T-helper 2 cell treated with Interferon-gamma antibody and Interleukin-4, amounts not matched to agents 5 μg/mL and 100 μg/mL, for 36 hours (primary cell): ENCODE results near the gene DYRK1A.

Experiments used
- DNase-seq: peaks from one replicate; pipeline ENCODE4 v3.0.0; 2021; ENCODE audit warnings: low spot score
- H3K27ac Mint-ChIP-seq: one replicate; pipeline ENCODE4 v1.8.0; 2021; ENCODE audit warnings: mild to moderate bottlenecking, mixed read lengths
- H3K27me3 Mint-ChIP-seq: one replicate; pipeline ENCODE4 v1.8.0; 2021; ENCODE audit warnings: low read depth, mixed read lengths
- H3K36me3 Mint-ChIP-seq: one replicate; pipeline ENCODE4 v1.8.0; 2021; ENCODE audit warnings: low read depth, mixed read lengths
- H3K4me1 Mint-ChIP-seq: one replicate; pipeline ENCODE4 v1.8.0; 2021; ENCODE audit warnings: low read depth, mixed read lengths
- H3K4me3 Mint-ChIP-seq: one replicate; pipeline ENCODE4 v1.8.0; 2022; ENCODE audit warnings: mild to moderate bottlenecking, moderate library complexity, mixed read lengths
- H3K9me3 Mint-ChIP-seq: one replicate; pipeline ENCODE4 v1.8.0; 2021; ENCODE audit warnings: mixed read lengths

DYRK1A gene

DNA sequence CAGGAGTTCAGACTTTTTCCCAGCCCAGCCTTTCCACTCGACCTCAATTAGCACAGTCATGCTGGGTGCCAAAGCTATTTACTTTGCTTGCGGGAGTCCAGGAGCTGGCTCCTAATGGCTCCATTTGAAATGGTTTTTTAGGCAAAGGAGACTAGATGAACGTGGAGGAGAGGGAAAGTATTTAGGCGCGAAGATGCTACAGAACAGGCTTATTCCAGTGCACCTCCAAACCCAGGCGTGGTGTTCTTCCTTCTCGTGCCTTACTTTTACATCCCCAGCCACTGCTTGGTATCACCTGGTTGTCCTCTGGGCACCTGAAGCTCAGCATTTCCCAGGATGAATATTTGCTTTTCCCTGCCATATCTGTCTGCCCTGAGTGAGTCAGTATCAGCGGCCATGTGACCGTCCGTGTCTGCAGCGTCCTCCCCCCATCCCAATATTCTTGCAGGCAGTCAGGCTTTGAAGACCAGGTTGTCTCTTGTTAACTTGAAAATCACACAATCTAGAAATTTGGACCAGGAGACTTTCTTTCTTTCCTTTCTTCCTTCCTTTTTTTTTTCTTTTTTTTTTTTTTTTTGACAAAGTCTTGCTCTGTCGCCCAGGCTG lies 198.5 kb downstream of the DYRK1A start:
- no peaks in the 10 kb centered on the region for H3K36me3 Mint-ChIP-seq
- DNase-seq: no peak
- H3K4me1 Mint-ChIP-seq: peaks cover 11% of the 10 kb centered on the region

DNA sequence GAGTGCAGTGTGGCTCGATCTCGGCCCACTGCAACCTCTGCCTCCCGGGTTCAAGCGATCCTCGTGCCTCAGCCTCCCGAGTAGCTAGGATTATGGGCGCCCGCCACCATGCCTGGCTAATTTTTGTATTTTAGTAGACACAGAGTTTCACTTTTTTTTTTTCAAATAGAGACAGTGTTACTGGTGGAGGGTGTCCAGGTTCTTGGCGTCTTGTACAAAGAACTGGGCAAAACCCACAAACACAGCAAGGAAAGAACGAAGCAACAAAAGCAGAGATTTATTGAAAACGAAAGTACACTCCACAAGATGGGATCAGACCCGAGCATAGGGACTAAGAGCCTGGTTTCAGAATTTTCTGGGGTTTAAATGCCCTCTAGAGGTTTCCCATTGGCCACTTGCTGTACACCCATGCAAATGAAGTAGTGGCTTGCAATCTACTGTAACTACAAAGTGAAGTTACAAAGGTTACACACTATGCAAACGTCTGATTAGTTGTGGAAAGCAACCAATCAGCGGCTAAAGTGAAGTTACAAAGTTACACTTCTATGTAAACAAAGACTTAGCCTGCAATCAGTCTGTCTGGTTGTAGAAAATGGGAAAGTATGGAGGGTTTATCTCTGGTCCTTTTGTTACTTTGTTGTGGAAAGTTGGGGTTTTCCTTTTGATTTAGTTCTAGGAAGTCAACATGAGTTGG lies 199.1 kb downstream of the DYRK1A start:
- no peak for DNase-seq
- peak overlapping the region; percentile 4 for H3K4me3 Mint-ChIP-seq
- H3K36me3 Mint-ChIP-seq: no peaks in the 10 kb centered on the region

More for the DNA sequence above, 198.5 kb downstream of the DYRK1A start:
- no peaks in the 10 kb centered on the region for H3K9me3 Mint-ChIP-seq
- peaks cover 5% of the 10 kb centered on the region for H3K27me3 Mint-ChIP-seq
- peak overlapping the region; percentile 100 for H3K27ac Mint-ChIP-seq
- peak overlapping the region; percentile 91 for H3K4me3 Mint-ChIP-seq

DNA sequence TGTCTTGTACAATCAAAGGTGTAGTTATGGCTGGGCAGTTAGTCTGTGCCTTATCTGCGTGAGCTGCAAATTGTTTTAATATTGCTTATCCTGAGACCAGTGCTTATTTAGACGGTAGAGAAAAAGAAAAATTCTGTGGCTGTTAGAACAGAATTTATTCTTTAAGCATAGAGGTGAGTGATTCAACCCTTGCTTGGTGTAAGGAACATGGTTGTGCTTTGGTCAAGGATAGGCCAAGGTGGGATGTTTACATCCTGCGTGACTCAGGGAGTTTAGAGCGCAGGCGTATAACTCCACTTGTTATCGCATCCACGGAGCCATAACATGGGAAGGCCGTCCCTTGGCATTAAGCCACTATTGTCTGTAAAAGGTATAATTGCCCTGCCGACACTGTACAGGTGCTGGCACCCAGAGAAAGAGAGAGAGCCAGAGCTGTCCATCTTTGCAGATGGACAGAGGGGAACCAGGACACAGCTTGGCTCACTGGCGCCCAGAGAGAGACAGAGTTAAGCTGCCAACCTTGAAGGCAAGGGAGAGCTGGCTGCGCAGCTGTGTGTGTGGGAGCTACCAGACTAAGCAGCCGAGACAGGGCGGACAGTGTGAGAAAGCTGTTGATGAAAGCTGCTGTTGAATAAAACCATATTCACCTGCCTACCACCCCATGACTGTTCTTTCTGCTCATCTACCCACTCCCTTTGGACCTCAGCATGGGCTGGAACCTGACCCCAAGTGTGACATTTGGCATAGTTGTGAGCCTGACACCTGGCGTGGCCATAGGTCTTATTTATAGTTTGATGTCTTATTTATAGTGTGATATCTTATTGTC lies 200.4 kb downstream of the DYRK1A start:
- Mint-ChIP-seq H3K9me3 (no peaks in the 10 kb centered on the region), H3K27ac (no peak overlapping the region), H3K4me3 (no peak overlapping the region), H3K4me1 (peaks cover 11% of the 10 kb centered on the region), H3K27me3 (peaks cover 13% of the 10 kb centered on the region), H3K36me3 (no peaks in the 10 kb centered on the region)
- DNase-seq: no peak

More for the DNA sequence above, 199.1 kb downstream of the DYRK1A start:
- Mint-ChIP-seq H3K27ac (peak overlapping the region; percentile 60), H3K4me1 (peaks cover 11% of the 10 kb centered on the region), H3K27me3 (peaks cover 8% of the 10 kb centered on the region), H3K9me3 (no peaks in the 10 kb centered on the region)

DNA sequence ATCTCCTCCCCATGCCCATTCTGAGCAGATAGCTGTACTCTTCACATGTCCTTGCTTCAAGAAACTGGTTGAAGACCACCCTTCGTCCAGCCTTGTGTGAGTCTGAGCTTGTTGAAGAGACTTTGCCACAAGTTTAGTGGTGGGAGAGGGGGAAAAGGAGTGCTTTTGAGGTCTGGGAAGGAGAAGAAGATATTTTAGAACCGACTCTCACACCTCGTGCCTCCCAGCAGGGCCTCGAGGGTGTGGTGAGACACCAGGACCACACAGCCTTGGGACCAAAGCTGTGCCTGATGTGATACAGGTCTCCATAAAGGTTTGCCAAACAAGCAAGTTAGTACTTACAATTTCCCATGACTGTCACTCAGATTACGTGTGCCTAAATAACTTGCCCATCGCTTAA lies 201.8 kb downstream of the DYRK1A start:
- DNase-seq: no peak
- Mint-ChIP-seq H3K36me3 (no peaks in the 10 kb centered on the region), H3K9me3 (no peaks in the 10 kb centered on the region), H3K4me1 (peaks cover 9% of the 10 kb centered on the region), H3K4me3 (no peak overlapping the region), H3K27me3 (peaks cover 15% of the 10 kb centered on the region), H3K27ac (no peak overlapping the region)

DNA sequence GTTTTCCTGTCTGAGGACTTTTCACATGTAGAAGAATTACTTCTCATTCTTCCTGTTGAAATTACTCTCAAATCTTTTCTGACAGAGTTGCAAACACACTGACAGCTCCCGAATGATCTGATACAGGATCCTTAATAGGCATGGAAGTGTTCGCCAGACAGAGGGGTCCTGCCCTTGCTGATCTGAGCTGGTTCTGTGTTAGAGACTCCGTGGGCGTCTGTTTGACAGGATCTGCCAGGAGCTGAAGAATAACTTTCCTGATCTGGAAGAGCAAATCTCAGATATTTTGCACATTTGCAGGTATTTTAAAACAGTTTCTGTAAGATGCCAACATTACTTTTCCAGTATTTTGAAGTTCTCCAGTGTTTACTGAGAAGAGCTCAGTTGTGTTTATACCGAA lies 202.3 kb downstream of the DYRK1A start:
- Mint-ChIP-seq H3K4me1 (peaks cover 9% of the 10 kb centered on the region), H3K9me3 (no peaks in the 10 kb centered on the region), H3K36me3 (no peaks in the 10 kb centered on the region), H3K4me3 (no peak overlapping the region), H3K27ac (no peak overlapping the region), H3K27me3 (peaks cover 15% of the 10 kb centered on the region)
- DNase-seq: no peak

DNA sequence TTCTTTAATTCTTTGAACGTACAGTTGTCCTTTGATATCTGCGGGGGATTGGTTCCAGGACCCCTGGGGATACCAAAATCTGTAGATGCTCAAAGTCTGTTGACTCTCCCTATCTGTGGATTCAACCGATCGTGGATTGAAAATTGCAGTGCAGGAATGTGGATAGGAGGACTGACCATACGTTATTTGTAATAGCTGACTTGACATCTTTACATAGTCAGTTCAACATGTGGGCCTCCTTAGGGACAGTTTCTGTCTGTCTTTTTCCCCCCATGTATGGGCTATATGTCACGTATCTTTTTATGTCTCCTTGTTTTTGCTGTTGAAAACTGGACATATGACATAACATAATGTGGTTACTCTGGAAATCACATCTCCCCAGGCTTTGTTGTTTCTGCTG lies 204.9 kb downstream of the DYRK1A start:
- H3K4me1 Mint-ChIP-seq: no peaks in the 10 kb centered on the region
- H3K27me3 Mint-ChIP-seq: peaks cover 15% of the 10 kb centered on the region
- H3K4me3 Mint-ChIP-seq: no peak overlapping the region
- H3K36me3 Mint-ChIP-seq: no peaks in the 10 kb centered on the region
- no peak for DNase-seq
- no peak overlapping the region for H3K27ac Mint-ChIP-seq
- no peaks in the 10 kb centered on the region for H3K9me3 Mint-ChIP-seq

DNA sequence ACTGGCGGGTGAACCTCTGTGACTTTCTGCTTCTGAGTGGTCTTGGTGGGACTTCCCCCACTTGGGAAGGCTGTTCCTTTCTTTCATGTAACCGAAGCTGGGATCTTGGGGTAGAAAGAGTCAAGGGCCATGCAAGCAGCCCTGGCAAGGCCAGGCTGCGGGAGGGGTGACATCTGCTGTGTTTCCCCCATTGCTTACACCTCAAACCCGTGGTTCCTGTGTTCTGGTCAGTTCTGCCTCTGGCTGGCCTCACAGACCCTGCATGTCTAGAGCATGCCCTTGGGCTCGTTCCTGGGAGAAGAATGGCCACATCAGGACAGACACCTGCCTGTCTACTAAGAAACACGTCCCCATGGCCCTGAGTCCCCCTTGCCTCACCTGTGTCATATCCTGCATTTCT lies 207.7 kb downstream of the DYRK1A start:
- Mint-ChIP-seq H3K27me3 (peaks cover 17% of the 10 kb centered on the region), H3K36me3 (peaks cover 2% of the 10 kb centered on the region), H3K9me3 (peaks cover 14% of the 10 kb centered on the region), H3K4me3 (no peak overlapping the region), H3K27ac (no peak overlapping the region), H3K4me1 (no peaks in the 10 kb centered on the region)
- no peak for DNase-seq

DNA sequence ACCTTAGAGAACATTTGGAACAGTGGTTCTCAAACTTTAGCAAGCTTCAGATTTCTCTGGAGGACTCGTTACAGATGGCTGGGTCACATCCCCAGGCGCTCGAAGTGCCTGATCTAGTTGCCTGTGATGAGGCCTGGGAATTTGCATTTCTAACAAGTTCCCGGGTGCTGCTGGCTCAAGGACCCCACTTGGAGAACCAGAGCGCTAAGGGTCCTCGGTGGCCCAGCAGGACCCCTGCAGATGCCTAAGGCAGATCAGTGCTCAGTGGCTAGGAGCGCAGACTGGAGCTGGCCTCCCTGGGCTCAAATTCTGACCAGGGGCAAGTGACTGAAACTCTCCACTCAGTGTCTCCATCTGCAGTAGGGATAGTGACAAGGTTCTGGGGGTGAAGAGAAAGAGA lies 208.2 kb downstream of the DYRK1A start:
- Mint-ChIP-seq H3K4me1 (no peaks in the 10 kb centered on the region), H3K4me3 (no peak overlapping the region), H3K27me3 (peaks cover 17% of the 10 kb centered on the region), H3K36me3 (peaks cover 2% of the 10 kb centered on the region), H3K9me3 (peaks cover 17% of the 10 kb centered on the region), H3K27ac (no peak overlapping the region)
- DNase-seq: no peak

DNA sequence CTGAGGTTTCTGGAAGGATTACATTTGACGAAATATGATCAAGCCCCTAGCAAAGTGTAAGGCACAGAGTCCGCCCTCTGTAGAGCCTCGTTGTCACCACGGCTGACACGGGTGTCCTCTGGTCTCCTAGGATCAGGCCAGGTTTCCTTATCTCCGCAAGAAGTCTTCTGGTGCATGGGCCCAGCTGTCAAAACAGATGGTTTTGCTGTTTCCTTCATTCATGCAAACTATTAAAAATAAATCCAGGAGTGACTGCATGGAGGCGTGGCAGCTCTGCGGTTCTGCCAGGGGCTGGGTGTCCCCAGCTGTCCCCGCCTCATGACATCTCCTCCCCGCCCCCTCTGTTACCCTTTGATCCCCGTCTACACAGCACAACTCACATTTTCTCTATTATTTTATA lies 209.0 kb downstream of the DYRK1A start:
- H3K4me1 Mint-ChIP-seq: no peaks in the 10 kb centered on the region

More for the DNA sequence above, 209.0 kb downstream of the DYRK1A start:
- Mint-ChIP-seq H3K27ac (no peak overlapping the region), H3K4me3 (no peak overlapping the region), H3K27me3 (peaks cover 17% of the 10 kb centered on the region), H3K36me3 (peaks cover 2% of the 10 kb centered on the region), H3K9me3 (peaks cover 17% of the 10 kb centered on the region)
- DNase-seq: no peak
